Activated CD4-positive, CD25-positive, alpha-beta regulatory T cell (primary cell): ENCODE results near the gene NPNT.
"Not testable (repeated sequence)": the region's sequence is repeated elsewhere in the genome, so short reads cannot be mapped to it uniquely, and the experiment has no call there.

Experiments used
- DNase-seq, 4 experiments: peaks; one replicate each; lab custom pipeline; 2025; lab: John Stamatoyannopoulos, UW

NPNT gene, protein sequence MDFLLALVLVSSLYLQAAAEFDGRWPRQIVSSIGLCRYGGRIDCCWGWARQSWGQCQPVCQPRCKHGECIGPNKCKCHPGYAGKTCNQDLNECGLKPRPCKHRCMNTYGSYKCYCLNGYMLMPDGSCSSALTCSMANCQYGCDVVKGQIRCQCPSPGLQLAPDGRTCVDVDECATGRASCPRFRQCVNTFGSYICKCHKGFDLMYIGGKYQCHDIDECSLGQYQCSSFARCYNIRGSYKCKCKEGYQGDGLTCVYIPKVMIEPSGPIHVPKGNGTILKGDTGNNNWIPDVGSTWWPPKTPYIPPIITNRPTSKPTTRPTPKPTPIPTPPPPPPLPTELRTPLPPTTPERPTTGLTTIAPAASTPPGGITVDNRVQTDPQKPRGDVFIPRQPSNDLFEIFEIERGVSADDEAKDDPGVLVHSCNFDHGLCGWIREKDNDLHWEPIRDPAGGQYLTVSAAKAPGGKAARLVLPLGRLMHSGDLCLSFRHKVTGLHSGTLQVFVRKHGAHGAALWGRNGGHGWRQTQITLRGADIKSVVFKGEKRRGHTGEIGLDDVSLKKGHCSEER

DNA sequence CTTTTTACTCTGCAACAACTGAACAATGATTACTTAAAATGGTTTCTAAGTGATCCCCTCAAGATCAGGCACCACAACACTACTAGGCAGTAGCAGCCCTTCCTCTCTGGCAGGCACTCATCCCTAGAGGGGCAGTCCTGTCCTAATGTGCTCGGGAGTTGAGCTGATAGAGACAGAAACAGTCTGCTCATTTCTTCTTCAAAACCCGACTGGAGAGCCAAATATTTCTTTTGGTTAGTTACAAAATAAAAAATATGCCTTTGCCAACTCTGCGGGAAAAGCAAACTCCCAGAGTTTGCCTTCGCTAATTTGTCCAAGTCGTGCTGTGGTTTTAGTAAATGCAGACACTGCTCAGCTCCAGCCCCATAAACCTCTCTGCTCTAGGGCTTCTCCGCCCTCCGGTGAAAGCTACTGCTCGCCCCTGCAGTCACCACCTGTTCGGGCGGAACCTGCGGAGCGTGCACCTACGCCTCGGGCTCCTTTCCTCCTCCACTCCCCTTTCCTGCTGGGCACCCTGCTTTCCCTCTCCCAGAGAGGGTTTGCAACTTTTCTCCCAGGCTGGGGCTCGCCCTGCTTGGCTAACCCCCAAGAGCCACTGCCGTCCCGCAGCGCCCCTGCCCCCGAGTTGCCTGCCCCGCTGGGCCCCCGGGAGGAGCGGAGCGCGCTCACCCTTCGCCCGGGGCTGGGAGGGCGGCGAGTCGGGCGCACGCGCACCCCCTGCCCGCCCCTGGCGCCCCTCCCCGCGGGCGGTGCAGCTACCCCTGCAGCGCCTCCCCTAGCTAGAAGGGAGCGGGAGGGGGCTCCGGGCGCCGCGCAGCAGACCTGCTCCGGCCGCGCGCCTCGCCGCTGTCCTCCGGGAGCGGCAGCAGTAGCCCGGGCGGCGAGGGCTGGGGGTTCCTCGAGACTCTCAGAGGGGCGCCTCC is at the start of gene NPNT:
TSS of gene NPNT (plus strand) at position 812 of the 923 bp plus-strand sequence. CDS start 182 bp downstream, outside the sequence.
- no peak for DNase-seq

DNA sequence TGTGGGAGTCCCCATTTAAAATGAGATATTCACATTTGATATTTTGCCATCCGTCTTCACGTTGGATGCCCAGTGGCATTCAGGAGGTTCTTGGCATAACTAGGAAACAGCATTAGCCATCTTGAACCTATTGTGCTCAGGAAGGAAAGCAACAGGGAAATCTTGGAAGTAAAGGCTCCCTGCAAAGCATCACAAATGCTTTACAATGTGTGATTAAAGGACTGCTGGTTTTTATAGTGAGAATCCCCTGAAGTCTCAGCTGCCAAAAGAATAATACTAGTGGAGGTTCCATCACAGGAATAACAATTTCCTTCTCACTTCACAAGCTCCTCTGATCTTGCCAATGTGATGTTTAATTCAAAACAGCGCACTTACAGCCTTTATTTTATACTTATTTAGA is 49.7 kb upstream of the NPNT start:
- no peak for DNase-seq

DNA sequence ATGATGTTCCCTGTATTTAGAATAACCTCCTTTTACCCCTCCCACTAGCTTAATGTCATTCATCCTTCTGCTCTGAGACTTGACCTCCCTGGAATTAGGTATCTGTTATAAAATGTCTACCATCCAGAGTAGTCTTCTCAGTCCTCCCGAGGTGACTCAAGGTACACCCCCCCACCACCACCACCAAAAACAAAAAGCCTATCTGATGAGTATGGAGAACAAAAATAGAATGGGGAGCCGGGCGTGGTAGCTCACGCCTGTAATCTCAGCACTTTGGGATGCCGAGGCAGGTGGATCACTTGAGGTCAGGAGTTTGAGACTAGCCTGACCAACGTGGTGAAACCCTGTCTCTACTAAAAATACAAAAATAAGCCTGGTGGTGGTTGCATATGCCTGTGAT is 46.9 kb upstream of the NPNT start:
- not testable (repeated sequence) for DNase-seq

DNA sequence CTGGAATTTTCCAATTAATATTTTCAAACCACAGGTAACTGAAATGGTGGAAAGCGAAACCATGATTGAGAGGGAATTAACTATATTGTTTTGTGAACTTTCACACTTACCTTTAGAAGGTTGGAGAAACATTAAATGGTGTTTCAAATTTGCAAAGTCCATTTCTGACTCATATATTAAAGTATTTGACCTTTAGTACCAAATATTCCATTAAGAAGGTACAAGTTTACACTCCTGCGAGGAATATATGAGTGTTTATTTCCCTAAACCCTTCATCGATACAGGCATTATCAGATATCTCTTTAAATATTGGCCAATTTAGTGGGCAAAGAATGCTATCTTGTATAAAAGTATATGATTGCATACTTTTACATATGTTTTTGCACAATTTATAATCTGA is 44.1 kb upstream of the NPNT start:
- DNase-seq = no peak

DNA sequence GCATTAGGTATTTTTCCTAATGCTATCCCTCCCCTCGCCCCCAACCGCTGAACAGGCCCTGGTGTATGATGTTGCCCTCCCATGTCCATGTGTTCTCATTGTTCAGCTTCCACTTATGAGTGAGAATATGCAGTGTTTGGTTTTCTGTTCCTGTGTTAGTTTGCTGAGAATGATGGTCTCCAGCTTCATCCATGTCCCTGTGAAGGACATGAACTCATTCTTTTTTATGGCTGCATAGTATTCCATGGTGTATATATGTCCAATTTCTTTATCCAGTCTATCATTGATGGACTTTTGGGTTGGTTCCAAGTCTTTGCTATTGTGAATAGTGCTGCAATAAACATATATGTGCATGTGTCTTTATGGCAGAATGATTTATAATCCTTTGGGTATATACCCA is 43.0 kb upstream of the NPNT start:
- DNase-seq = not testable (repeated sequence)

DNA sequence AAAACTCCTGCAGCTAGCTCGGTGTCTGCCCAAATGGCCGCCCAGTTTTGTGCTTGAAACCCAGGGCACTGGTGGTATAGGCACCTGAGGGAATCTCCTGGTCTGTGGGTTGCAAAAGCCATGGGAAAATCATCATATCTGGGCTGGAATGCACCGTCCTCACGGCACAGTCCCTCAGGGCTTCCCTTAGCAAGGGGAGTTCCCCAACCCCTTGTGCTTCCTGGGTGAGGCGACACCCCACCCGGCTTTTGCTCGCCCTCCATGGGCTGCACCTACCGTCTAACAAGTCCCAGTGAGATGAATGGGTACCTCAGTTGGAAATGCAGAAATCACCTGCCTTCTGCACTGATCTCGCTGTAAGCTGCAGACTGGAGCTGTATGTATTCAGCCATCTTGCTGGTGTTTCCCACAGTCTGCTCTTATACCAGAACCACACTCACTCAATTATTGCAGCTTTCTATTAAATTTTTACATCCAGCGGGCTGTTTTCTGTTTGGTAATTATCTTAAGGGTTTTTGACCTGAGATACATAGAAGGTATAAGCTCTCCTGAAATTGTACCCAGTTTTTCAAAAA is 36.7 kb upstream of the NPNT start:
- no peak for DNase-seq

DNA sequence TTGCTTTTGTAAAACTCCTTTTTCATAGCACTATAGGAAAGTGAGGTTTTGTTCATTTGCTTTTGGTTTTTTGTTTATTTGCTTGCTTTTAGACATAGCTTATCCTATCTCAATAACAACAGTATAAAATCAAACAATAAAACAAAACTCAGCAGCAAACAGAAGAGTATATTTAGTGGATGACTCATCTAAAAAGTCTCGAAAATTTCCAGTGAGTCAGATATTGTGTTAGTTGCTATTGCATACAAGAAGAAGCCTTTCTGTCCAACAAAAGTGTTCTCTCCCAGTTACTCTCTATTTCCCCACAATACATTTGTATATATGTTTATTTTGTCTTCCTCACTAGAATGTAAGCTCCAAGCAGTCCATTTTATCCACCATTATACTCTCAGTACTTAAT is 36.0 kb upstream of the NPNT start:
- DNase-seq = no peak

DNA sequence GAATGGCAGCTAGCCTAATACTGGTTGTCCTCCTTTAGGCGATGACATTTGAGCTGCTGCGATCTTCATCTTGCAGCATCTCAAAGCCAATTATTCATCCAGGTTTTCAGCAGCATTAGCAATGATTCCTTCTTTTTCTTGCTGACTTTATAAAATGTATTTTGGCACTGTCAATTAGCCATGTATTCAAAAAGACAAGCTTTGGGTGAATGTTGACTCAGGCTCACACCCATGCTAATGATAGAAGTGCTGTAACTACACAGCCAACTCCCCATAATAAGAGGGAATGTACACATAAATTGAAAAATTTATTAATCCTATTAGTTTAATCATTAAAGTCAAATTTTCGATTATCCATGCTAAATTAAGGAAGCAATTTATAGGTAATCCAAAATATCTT is 24.3 kb upstream of the NPNT start:
- no peak for DNase-seq

DNA sequence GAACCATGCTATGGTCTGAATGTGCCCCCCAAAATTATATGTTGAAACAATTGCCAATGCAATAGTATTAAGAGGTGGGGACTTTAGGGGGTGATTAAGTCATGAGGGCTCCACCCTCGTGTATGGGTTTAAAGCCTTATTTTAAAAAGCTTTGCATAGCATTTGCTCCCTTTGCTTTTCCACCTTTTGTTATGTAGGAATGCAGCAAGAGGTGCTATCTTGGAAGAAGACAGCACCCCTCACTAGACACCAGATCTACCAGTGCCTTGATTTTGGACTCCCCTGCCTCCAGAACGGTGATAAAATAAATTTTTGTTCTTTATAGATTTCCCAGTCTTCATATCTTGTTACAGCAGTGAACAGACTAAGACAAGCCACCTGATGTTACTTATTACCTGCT is 23.3 kb upstream of the NPNT start:
- DNase-seq = no peak

DNA sequence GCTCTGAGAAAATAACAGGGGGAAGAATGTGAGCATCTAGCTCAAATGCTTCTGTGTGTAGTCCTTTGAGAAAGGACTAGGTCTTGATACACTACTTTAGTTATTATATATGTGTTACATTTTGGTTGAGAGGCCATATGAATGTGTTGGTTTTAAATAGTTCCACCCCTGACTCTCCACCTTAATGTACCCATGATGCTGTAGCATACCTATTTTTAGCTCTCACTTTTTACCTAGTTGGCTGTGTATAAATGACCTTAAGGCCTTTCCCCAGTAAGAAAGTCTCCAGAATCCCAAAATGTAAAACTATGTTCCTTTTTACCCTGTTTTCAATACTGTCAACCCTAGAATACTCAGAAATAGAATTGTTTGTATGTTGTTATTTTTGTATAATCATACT is 20.0 kb upstream of the NPNT start:
- DNase-seq = no peak

DNA sequence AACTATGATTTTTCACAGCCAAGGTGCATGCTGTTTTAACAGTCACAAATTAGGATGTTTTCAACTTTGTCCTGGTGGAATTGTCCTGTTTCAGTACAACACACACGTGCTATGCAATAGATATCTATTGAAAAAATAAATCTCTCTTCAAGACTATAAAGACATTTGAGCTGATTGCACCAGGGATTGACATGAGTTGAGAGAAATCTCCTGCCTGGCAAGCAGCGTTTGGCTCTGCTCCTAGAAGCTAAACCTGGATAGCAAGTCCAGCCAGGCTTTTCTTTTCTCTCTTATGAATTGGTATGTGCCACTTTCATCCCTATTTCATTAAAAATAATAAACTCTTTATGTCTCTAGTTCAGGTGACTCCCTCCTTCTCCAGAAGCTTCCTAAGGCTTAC is 16.6 kb upstream of the NPNT start:
- DNase-seq = no peak

DNA sequence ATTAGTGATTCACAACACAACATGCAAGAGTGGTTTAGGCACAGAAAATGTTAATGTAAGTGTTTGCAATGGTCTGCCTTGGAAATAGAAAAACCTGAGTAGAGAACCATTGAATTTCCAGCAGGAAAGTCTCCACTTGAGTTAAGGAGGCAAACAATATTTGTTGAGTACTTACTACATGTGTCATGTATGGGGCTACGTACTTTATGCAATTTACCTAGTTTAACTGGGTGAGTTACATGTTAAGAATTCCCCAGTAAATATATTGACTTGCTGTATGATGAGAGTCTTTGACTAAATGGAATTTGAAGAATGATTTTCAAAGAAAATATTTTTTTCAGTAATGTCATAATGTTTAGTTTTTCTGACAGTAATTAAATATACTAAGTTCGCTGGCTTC is 7.8 kb upstream of the NPNT start:
- no peak for DNase-seq

DNA sequence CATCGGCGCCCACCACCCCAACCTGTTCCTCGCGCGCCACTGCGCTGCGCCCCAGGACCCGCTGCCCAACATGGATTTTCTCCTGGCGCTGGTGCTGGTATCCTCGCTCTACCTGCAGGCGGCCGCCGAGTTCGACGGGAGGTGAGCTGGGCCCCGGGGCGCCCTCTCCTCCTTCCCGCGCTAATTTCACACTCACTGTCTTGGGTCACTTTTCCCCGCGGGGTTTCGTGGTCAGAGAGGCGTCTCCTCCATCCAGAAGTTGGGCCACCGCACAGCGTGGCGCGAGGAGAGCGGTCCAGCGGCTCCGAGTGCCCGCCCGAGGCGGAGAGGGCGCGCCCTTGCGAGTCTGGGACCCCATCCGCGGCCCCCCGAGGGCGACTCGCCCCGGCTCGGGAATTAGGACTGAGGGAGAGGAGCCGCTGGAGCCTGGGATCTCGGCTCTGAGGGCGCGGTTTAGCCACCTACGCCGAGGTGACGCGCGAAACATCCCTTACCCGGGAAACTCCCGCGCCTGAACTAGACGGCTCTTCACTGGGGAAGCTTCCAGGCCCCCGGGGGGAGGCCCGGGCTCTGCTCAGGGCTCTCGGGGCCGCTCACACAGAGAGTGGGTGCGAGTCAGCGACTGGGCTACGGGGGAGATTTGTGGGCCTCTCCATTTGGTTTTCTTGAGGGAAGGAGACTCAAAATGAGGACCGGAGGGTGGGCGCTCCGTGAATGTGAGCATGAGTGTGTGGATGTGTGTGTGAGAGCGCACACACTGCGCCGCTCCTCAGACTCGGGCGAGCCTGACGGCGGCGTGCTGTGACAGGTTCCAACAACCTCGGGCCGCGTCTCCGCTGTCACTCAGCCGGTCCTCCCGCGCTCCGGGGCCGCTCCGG is 551 bp downstream of the NPNT start:
- DNase-seq = no peak

DNA sequence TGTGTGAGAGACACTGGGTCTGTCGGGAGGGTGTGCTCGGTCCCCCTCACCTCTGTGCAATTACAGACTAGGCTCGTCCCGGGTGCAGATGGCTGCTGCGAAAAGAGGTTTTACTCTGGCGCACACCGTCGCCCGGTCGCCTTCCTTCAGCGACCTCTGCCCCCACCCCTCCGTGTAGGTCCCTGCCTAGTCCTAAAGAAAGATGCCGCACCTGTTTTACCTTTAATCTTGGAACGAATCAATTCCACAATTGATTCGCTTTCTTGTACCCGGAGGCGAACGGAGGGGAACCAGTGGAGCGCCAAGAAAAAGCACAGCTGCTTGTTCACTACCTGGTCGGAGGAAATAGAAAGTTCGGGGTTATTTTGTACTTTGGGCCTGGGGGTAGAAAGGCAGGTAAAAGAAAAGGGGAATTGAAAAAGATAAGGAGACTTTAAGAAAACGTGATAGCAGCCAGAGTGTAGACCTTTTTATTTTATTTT is 1.2 kb downstream of the NPNT start:
- no peak for DNase-seq

DNA sequence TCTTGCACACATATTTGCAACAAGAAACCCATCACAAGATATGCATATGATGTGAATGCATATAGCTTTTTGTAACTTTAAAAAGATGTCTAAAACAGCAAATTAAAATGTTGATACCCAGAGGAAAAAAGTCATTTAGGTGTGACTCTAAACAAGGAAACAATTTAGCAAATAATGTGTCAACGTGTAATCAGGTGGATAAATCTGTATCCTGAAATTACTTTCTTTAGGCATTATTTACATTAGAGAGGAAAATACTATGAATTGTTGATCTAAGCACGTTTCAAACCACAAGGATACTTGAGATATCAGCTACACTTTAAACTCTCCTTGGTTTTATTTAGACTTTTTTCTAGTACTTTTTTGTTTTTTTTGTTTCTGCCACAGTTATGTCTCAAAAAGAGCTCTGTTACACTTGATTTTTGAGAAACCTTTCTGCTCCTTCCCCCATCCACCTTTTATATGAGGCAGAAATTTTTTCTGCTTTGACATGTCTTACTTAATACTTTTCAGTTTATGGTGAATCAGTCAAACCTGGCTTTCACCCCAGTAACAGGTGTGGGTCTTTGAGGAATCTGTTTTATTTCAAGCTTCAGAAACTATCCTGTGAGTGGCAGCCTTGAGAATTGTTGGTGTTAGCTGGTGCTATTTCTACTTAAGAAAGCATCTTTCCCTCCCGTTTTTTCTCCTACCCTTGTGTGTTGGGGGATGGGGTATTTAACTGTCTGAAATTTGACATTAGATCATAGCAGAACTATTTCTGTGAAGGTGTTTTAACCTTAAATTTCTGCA is 1.9 kb downstream of the NPNT start:
- no peak for DNase-seq

DNA sequence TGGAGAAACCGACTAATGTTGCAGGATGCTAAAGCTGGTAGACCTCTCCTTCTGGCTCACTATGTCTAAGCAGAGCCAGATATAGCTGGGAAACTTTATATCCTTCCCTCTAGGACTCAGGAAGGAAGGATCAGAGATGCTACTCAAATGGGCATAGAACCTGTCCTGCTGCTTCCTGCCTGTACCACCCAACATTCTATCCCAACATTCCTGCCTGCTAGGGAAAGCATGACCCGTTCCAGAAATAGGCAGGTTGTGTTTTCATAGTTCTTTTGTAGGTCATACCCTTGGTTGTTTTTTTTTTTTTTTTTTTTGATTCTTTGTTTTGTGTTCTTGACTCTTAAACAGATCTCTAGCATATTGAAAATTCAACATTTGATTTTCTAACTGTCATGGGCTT is 5.3 kb downstream of the NPNT start:
- no peak for DNase-seq

DNA sequence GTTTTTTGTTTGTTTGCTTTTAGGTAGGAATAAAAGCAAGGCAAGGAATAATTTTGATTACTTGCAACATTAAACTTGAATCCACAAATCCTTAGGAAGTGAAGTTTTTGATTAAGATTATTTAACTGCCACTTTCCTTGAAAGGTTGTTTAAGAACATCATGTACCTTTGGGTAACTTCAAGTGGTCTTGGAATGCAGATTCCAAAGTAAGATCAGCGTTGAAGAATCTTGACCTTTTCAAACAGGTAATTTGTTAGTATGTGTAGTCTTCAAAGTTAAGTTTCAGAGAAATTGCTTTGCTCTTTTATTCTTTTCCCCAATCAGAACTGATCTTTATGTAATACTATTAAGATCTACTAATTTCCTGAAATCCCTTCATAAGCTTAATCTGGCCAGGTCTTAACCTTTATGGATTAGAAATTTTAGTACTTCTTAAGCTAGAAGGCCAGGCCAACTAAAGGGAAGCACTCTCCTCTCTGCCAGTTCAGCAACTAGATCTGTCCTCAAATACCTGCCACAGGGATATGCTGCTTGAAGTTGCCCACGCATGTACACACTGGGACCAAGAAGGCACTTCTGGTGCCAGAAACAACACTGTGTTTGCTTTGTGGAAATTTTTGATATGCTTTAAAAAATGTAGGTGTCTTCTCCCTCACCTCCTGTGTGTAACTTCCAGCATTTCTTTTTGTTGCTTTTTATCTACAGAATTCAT is 7.4 kb downstream of the NPNT start:
- no peak for DNase-seq

DNA sequence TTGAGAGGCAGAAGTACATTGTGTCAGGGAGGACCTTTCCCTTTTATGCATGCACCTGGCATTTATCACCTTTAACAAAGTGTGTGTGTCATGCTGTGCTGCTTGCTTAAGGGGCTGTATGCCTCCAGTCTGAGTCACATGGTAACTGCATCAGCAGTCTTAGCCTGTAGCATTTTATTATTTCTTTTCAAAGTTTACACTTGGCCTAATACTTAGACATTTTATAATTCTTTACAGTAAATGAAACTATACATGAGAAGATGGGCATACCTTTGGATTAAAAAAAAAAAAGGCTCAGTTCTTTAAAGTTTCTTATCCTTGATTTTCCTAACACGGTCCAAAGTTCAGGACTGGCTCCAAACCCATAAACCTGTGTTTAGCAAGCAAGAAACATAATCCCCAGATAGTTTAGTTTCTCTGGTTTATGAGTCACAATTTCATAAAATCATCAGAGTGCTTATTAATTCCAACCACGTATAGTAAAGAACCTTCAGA is 14.6 kb downstream of the NPNT start:
- DNase-seq = no peak

DNA sequence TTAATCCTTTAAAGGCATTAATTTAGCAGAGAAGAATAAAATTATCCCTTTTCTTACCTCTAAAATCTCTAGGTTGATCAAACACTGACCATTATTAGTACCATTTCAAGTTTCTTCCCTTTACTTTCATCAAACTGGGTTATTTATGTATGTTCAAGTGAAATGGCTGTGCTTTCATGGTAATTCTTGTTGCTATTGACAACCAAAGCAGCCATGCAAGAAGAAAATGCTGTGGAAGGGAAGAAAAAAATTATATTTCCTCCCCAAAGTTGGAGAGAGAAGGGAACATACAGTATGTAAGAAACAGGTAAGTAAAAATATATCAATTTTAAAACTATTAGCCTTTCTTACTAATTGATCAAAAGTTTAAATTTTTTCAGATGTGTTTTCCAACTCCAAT is 16.2 kb downstream of the NPNT start:
- no peak for DNase-seq

DNA sequence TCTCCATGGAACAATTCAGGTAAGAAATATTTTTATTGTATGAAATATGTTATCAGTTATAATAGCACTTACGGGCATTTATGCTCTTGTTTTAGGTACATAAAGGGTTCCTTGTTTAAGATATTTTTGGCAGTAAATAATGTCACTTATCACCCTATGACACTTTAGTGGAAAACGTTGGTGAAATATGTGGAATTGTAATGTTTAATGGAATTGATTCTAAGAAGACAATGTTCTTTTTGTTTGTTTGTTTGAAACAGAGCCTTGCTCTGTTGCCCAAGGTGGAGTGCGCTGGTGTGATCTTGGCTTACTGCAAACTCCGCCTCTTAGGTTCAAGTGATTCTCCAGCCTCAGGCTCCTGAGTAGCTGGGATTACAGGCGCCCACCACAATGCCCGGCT is 17.4 kb downstream of the NPNT start:
- no peak for DNase-seq
